Heart left ventricle (tissue), 13 donors: ENCODE measurements around the gene CARMIL3.

Experiments used
- POLR2A ChIP-seq, 2 donors: fragments of 450-650 bp; IDR thresholded peaks; one replicate each; pipeline ENCODE4 v1.6.1; 2017; ENCODE audit warnings: antibody characterized with exemption in 2 of 2, mild to moderate bottlenecking in 2 of 2, moderate library complexity in 2 of 2
- TF ChIP-seq, protein P1 (sequence below), 12 donors: fragments of 200-600 bp; sonication (generic) in 4 of 12; IDR thresholded peaks; one replicate each; pipeline versions ENCODE4 v1.5.0 to v1.8.0; 2018 to 2022; ENCODE audit warnings: antibody characterized with exemption in 12 of 12, mild to moderate bottlenecking in 5 of 12
- donor health status: ischemic (EF 13 %, LVEDD 7.1; RV severe dilation, severe dysfunction).
- donor health status: DM: no; HTN: yes; CAD: no.
- donor health status: DM: no; HTN: no; CAD: no.
- donor health status: ischemic (EF 25% LVEDD 6.9; RV normal size, moderate dysfunction).
- donor health status: ischemic (EF 25% LVEDD 5.7; RV mildly dilated, moderate dysfunction).
- donor health status: ischemic (EF 35%, LVEDD 5.7; RV mildly dilated, moderate dysfunction).
- donor health status: nonischemic (EF 11% LVEDD 7.7; RV severe dilation, severe dysfunction).
- donor health status: DM: yes; HTN: yes; CAD: no.
- donor health status: PGD.
- donor health status: ischemic (EF 29% LVEDD 5.4; RV normal size, mild dysfunction).
- donor health status: nonischemic (EF 23%, LVEDD 6.1; RV moderate dilation, normal function).

DNA sequence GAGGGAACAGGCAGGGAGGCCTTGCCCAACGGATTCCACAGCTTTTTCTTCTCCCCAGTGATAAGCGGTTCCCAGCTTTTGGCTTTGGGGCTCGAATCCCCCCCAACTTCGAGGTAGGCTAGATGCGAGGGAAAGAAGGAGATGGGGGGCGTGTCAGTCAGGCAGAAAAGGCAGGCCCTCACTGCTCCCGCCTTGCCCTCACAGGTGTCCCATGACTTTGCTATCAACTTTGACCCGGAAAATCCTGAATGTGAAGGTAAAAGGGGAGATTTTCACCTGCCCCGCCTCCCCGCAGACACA is 24.4 kb downstream of the CARMIL3 start:
- TF ChIP-seq, protein P1, sequence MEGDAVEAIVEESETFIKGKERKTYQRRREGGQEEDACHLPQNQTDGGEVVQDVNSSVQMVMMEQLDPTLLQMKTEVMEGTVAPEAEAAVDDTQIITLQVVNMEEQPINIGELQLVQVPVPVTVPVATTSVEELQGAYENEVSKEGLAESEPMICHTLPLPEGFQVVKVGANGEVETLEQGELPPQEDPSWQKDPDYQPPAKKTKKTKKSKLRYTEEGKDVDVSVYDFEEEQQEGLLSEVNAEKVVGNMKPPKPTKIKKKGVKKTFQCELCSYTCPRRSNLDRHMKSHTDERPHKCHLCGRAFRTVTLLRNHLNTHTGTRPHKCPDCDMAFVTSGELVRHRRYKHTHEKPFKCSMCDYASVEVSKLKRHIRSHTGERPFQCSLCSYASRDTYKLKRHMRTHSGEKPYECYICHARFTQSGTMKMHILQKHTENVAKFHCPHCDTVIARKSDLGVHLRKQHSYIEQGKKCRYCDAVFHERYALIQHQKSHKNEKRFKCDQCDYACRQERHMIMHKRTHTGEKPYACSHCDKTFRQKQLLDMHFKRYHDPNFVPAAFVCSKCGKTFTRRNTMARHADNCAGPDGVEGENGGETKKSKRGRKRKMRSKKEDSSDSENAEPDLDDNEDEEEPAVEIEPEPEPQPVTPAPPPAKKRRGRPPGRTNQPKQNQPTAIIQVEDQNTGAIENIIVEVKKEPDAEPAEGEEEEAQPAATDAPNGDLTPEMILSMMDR (IDR thresholded peaks at IDR 0.05) = no peak
- TF ChIP-seq POLR2A (IDR thresholded peaks at IDR 0.05) = no peak
